NCI-H2107 (cell line): ENCODE results near the gene GALNT17.

Source experiments
- DNase-seq: peaks from one replicate; lab custom pipeline; 2025; lab: John Stamatoyannopoulos, UW

Gene GALNT17

GRCh38 chr7:71459132-71459531 is 327.2 kb downstream of the GALNT17 start:
- DNase-seq = no peak

DNA sequence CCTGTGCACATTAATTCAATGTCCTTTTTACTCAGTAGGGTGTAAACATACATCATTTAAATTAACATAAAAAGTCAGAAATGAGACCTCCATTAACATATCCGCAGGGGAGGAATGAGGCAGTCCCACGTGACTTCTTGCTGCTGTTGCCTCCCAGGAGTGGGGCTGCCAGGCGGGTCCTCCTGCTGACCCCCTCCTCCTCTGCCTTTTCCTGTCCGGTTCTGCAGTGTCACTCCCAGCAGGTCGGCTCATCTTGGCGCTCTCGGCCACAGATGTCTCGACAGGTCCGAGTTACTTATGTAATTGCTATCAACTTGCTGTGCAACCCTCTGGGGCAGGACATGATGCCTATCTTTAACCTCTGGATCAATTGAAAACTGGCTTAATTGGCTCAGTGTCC is 329.6 kb downstream of the GALNT17 start:
- no peak for DNase-seq

- no peak for DNase-seq
Observed at GRCh38 chr7:71465741-71466189, 333.8 kb downstream of the GALNT17 start.

DNA sequence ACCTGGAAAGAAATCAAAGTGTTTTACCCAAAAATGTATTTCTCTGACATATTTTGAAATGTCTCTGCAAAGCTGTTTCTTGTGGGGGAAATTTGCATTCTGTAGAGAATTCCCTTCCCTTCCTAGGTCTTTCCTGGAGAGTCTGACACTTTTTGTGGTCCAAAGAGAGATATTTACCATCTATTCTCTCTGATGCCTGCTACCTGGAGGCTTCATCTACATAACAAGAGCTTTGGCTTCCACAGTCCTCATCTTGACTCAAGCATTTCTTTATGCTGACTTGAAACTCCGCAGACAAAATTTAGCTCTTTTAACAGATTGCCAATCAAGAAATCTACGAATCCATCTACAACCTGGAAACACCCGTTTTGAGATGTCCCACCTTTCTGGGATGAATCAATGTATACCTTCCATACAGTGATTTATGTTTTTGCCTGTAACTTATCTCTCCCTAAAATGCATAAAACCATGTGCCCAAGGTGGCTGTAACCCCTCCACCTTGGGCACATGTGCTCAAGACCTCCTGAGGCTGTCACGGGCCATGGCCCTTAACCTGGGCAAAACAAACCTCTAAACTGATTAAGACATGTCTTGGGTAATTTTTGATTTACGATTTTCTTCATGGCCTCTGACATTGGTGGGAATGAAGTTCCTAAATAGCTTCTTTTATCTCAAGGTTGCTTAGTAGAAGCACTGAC is 334.7 kb downstream of the GALNT17 start:
- no peak for DNase-seq

- no peak for DNase-seq
Observed at GRCh38 chr7:71470326-71470725, 338.4 kb downstream of the GALNT17 start.

DNA sequence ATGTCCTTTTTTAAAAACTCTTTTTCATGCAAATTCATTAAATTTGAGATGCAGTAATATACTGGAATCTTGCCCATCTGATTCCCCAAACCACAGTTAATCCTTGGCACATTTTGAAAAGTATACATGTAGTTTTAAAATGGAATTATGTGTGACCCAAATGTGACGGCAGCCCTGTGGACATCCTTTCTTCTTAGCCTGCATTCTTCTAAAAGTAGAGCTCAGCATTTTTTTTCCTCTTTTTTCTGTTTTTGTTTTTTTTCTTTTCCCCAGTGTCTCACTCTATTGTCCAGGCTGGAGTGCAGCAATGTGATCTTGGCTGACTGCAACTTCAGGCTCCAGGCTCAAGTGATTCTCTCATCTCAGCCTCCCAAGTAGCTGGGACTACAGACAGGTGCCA is 338.9 kb downstream of the GALNT17 start:
- DNase-seq = no peak

DNA sequence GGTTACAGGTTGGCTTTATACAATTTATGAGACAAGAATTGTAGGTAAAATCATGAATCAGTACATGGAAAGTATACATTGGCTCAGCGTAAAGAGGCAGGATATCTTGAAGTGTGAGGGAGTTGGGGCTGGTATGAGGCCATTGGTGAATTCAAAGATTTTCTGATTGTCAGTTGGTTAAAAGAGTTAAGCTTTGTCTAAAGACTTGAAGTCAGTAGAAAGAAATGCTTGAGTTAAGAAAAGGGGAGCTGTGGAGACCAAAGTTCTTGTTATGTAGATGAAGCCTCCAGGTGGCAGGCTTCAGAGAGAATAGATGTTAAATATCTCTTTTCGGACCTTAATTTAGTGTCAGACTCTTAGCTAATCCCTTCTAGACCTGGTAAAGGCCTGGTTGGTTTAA is 341.0 kb downstream of the GALNT17 start:
- DNase-seq = no peak

DNA sequence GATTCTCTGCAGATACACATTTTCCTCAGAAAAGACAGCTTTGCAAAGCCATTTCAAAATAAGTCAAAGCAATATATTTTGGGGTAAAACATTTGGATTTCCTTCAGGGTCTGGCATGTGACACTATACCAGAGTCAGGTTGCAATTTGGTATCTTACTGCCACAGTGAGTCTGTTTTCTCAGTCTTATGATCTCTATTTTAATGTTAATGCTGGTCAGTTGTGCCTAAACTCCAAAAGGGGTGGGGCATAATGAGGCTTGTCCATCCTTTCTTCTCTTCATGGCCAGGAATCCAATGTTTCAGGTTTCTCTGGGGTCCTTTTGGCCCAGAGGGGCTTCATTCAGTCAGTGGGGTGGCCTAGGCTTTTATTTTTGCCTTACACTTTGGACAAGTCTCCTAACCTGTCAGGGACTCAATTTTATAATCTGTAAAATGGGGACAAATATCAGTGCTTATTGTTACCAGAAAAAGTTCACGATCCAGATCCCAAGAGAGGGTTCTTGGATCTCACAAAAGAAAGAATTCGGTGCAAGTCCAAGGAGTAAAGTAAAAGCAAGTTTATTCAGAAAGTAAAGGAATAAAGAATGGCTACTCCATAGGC is 341.5 kb downstream of the GALNT17 start:
- no peak for DNase-seq

DNA sequence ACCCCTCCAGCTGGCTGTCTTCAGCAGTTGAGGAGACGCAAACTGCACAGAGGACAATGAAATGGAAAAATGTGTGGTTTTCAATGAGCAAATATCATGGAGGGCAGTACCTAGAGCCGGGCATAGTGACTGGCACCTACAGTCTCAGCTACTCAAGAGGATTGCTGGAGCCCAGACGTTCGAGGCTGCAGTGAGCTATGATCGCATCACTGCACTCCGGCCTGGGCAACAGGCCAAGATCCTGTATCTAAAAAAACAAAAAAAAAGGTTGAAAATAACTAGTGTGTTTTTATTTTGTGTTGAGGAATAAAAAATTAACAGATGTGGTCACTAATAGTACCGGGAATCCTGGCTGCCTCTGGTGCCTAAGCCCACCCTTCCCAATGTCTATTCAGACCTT is 345.5 kb downstream of the GALNT17 start:
- no peak for DNase-seq

GRCh38 chr7:71479231-71479630 is 347.3 kb downstream of the GALNT17 start:
- DNase-seq = no peak

DNA sequence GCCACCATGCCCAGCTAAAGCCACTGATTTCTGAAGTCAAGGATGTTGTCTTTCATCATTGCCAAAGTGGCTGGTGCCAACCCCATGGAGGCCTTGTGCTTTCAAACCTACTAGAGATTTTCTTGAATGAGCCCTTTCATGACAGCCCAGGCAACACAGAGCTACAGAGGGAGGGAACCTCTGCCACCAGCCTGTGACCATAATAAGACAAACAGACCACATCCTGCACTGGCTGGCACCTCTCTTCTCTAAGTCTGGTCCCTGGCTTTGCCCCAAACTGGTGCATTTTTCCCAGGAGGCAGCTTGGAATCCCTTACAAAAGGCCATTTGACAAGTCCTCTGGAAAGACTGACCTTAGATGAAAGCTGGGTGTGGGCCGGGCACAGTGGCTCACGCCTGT is 348.8 kb downstream of the GALNT17 start:
- DNase-seq = no peak

- DNase-seq = peak; percentile 49
Observed at GRCh38 chr7:71482284-71482683, 350.3 kb downstream of the GALNT17 start.

DNA sequence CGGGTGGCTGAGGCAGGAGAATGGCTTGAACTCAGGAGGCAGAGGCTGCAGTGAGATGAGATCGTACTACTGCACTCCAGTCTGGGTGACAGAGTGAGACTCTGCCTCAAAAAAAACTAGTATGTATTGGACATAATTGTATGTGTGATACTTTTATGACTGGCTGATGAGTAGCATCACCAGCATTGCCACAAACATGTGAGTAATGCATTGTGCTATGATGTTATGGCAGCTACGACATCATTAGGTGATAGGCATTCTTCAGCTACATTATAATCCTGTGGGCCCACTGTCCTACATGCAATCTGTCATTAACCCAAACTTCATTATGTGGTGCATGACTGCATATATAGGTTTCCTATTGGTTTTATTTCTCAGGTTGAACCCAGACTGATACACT is 352.4 kb downstream of the GALNT17 start:
- no peak for DNase-seq

GRCh38 chr7:71485586-71485985 is 353.6 kb downstream of the GALNT17 start:
- DNase-seq = no peak

DNA sequence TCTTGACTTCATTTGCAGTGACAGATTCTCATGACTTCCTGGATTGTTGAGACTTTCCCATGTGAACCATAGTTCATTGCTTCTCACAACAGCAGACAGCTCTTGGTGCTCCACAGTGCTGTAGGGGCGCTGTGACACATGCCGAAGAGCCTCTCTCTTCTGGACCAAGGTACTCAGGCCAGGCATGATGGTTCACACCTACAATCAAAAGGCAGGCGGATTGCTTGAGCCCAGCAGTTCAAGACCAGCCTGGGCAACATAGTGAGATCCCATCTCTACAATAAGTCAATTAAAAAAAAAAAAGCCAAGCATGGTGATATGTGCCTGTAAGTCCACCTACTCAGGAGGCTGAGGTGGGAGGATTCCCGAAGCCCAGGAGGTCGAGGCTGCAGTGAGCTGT is 354.5 kb downstream of the GALNT17 start:
- DNase-seq = no peak

GRCh38 chr7:71486856-71487628 is 355.1 kb downstream of the GALNT17 start:
- DNase-seq = no peak

- no peak for DNase-seq
Observed at GRCh38 chr7:71488308-71488707, 356.4 kb downstream of the GALNT17 start.

GRCh38 chr7:71491336-71491735 is 359.4 kb downstream of the GALNT17 start:
- DNase-seq = no peak

- no peak for DNase-seq
Observed at GRCh38 chr7:71495828-71496227, 363.9 kb downstream of the GALNT17 start.

- no peak for DNase-seq
Observed at GRCh38 chr7:71497256-71497946, 365.5 kb downstream of the GALNT17 start.

GRCh38 chr7:71498381-71498780 is 366.4 kb downstream of the GALNT17 start:
- DNase-seq = no peak

GRCh38 chr7:71504697-71505441 is 372.9 kb downstream of the GALNT17 start:
- no peak for DNase-seq
